ENCODE results near the gene ZKSCAN7. TPM values are rescaled to one million over a fixed set of nuclear protein-coding genes. Genes with fewer than 3 reads are reported as not detected.

Gene ZKSCAN7
- total and polyA plus RNA-seq, 10 donors = 1.8 to 6.0 (median 4.4) TPM

Other genes starting within 250 kb of the ZKSCAN7 start
- gene TCAIM, start 216.4 kb upstream of the ZKSCAN7 start, total RNA-seq = 10 to 100 TPM; 17.0 to 31.7 (median 28.3) TPM
- 10 to 100 TPM in 2 of 3 donors, 1 to 10 TPM in 1; 7.2 to 11.4 (median 10.1) TPM for gene TCAIM, start 216.4 kb upstream of the ZKSCAN7 start, polyA plus RNA-seq
- 10 to 100 TPM; 14.5 to 29.0 (median 21.4) TPM for gene ZNF445, start 77.5 kb upstream of the ZKSCAN7 start, total RNA-seq
- 1 to 10 TPM; 1.2 to 3.4 (median 1.2) TPM for gene ZNF445, start 77.5 kb upstream of the ZKSCAN7 start, polyA plus RNA-seq
- 1 to 10 TPM; 2.7 to 5.4 (median 4.3) TPM for gene ZNF660, start 29.8 kb downstream of the ZKSCAN7 start, total RNA-seq
- under 1 TPM; 0.61 to 0.80 (median 0.62) TPM for gene ZNF660, start 29.8 kb downstream of the ZKSCAN7 start, polyA plus RNA-seq
- 10 to 100 TPM; 13.1 to 21.0 (median 17.4) TPM for gene ZNF197, start 69.8 kb downstream of the ZKSCAN7 start, total RNA-seq
- 1 to 10 TPM; 4.9 to 6.7 (median 6.1) TPM for gene ZNF197, start 69.8 kb downstream of the ZKSCAN7 start, polyA plus RNA-seq
- gene ZNF35, start 93.5 kb downstream of the ZKSCAN7 start, total RNA-seq = 10 to 100 TPM in 6 of 7 donors, 1 to 10 TPM in 1; 9.8 to 19.3 (median 14.2) TPM
- gene ZNF35, start 93.5 kb downstream of the ZKSCAN7 start, polyA plus RNA-seq = 1 to 10 TPM; 2.5 to 4.3 (median 3.5) TPM
- gene ZNF502, start 157.5 kb downstream of the ZKSCAN7 start, total RNA-seq = 1 to 10 TPM; 3.2 to 5.9 (median 4.9) TPM
- 1 to 10 TPM; 2.8 to 3.6 (median 3.6) TPM for gene ZNF502, start 157.5 kb downstream of the ZKSCAN7 start, polyA plus RNA-seq
- 1 to 10 TPM; 5.0 to 8.5 (median 5.6) TPM for gene ZNF501, start 174.4 kb downstream of the ZKSCAN7 start, total RNA-seq
- gene ZNF501, start 174.4 kb downstream of the ZKSCAN7 start, polyA plus RNA-seq = 1 to 10 TPM; 1.5 to 2.0 (median 1.8) TPM
- gene KIAA1143, start 206.4 kb downstream of the ZKSCAN7 start, total RNA-seq = 10 to 100 TPM; 13.5 to 25.6 (median 22.5) TPM
- gene KIAA1143, start 206.4 kb downstream of the ZKSCAN7 start, polyA plus RNA-seq = 10 to 100 TPM in 1 of 3 donors, 1 to 10 TPM in 2; 6.8 to 14.2 (median 8.8) TPM
- gene KIF15, start 206.6 kb downstream of the ZKSCAN7 start, total RNA-seq = 1 to 10 TPM; 1.0 to 5.2 (median 3.2) TPM
- 1 to 10 TPM in 2 of 3 donors, under 1 TPM in 1; 0.74 to 4.2 (median 1.2) TPM for gene KIF15, start 206.6 kb downstream of the ZKSCAN7 start, polyA plus RNA-seq